NCI-H2029 (cell line): ENCODE data around the gene XKR8.
"Not testable (repeated sequence)": the region's sequence is repeated elsewhere in the genome, so short reads cannot be mapped to it uniquely, and the experiment has no call there.

Experiments
- DNase-seq: peaks from one replicate; lab custom pipeline; 2025; lab: John Stamatoyannopoulos, UW

The XKR8 gene

GRCh38 chr1:27992276-27992675 is 32.5 kb downstream of the XKR8 start:
- DNase-seq = no peak

- DNase-seq = no peak
Measured at GRCh38 chr1:27993241-27993640, 33.5 kb downstream of the XKR8 start.

GRCh38 chr1:27994060-27994459 is 34.3 kb downstream of the XKR8 start:
- no peak for DNase-seq

GRCh38 chr1:27994526-27994925 is 34.8 kb downstream of the XKR8 start:
- DNase-seq = not testable (repeated sequence)

GRCh38 chr1:27999055-27999454 is 39.3 kb downstream of the XKR8 start:
- DNase-seq = no peak

GRCh38 chr1:28002600-28002999 is 42.8 kb downstream of the XKR8 start:
- DNase-seq = no peak

GRCh38 chr1:28003117-28003516 is 43.3 kb downstream of the XKR8 start:
- not testable (repeated sequence) for DNase-seq

- no peak for DNase-seq
Measured at GRCh38 chr1:28010969-28011368, 51.2 kb downstream of the XKR8 start.
